Mucosa of stomach (tissue), 1 donor: ENCODE results near the gene BAZ1B.

Experiments used
- H3K27me3 ChIP-seq: one replicate; pipeline ENCODE4 v1.7.0; 2013; ENCODE audit warnings: mild to moderate bottlenecking, low read length; ENCODE audit not compliant: control insufficient read depth, insufficient read depth
- H3K36me3 ChIP-seq: one replicate; pipeline ENCODE4 v1.7.0; 2013; ENCODE audit warnings: low read length; ENCODE audit not compliant: control insufficient read depth, insufficient read depth
- H3K4me1 ChIP-seq: one replicate; pipeline ENCODE4 v1.7.0; 2013; ENCODE audit warnings: mild to moderate bottlenecking, low read length; ENCODE audit not compliant: control insufficient read depth, insufficient read depth
- H3K4me3 ChIP-seq: one replicate; pipeline ENCODE4 v1.7.0; 2013; ENCODE audit warnings: low read length
- H3K9ac ChIP-seq: one replicate; pipeline ENCODE4 v1.7.0; 2013; ENCODE audit warnings: mild to moderate bottlenecking, low read length, moderate library complexity
- H3K9me3 ChIP-seq: one replicate; pipeline ENCODE4 v1.7.0; 2013; ENCODE audit warnings: mild to moderate bottlenecking, low read length, moderate library complexity; ENCODE audit not compliant: control insufficient read depth
- donor health status: Pancreatic carcinoma.

BAZ1B gene

GRCh38 chr7:73451780-73452398 is 70.2 kb downstream of the BAZ1B start:
- no peaks in the 10 kb centered on the region for H3K9me3 ChIP-seq
- no peaks in the 10 kb centered on the region for H3K27me3 ChIP-seq
- H3K36me3 ChIP-seq, result peaks cover 6% of the 10 kb centered on the region
- H3K4me1 ChIP-seq, result no peaks in the 10 kb centered on the region
- H3K9ac ChIP-seq, result no peak overlapping the region
- no peak overlapping the region for H3K4me3 ChIP-seq

GRCh38 chr7:73449422-73449821 is 72.7 kb downstream of the BAZ1B start:
- no peaks in the 10 kb centered on the region for H3K27me3 ChIP-seq
- H3K36me3 ChIP-seq, result peaks cover 23% of the 10 kb centered on the region

GRCh38 chr7:73448609-73449008 is 73.5 kb downstream of the BAZ1B start:
- no peaks in the 10 kb centered on the region for H3K27me3 ChIP-seq
- H3K36me3 ChIP-seq, result peaks cover 28% of the 10 kb centered on the region

More at GRCh38 chr7:73449422-73449821, 72.7 kb downstream of the BAZ1B start:
- no peak overlapping the region for H3K9ac ChIP-seq
- H3K4me1 ChIP-seq, result no peaks in the 10 kb centered on the region
- no peaks in the 10 kb centered on the region for H3K9me3 ChIP-seq
- H3K4me3 ChIP-seq, result no peak overlapping the region

DNA sequence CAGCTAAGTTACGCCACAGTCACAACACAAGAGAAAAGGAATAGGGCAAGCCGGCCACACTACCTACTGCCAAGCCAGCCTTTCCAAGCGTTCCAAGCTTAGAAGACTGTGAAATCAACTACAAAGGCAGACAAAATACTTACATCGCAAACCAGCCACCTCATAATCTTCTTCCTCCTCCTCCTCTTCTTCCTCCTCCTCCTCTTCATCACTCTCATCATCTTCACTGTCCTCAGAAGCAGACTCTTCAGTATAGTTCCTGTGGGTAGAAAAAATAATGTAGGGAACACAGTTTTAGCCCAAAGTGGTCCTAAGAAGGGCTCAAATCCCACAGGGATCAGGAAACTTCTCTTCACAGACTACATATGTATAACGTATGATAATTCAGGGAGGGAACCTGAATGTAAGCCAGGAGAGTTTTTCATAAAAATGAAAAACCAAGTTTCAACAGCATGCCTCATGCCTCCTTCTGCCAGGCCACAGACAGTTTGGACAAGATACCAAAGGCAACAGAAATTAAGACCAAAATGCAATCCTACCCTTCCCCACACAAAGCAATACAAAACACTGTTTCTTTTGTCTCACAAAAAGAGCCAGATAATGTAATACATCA is 74.9 kb downstream of the BAZ1B start:
- Histone ChIP-seq H3K4me3 (no peak overlapping the region), H3K4me1 (no peaks in the 10 kb centered on the region), H3K9ac (no peak overlapping the region), H3K27me3 (no peaks in the 10 kb centered on the region), H3K36me3 (peaks cover 35% of the 10 kb centered on the region), H3K9me3 (no peaks in the 10 kb centered on the region)

More at GRCh38 chr7:73448609-73449008, 73.5 kb downstream of the BAZ1B start:
- Histone ChIP-seq H3K4me1 (no peaks in the 10 kb centered on the region), H3K9ac (no peak overlapping the region), H3K9me3 (no peaks in the 10 kb centered on the region), H3K4me3 (no peak overlapping the region)

GRCh38 chr7:73446682-73447081 is 75.4 kb downstream of the BAZ1B start:
- Histone ChIP-seq H3K9me3 (no peaks in the 10 kb centered on the region), H3K4me3 (no peak overlapping the region), H3K9ac (no peak overlapping the region), H3K4me1 (no peaks in the 10 kb centered on the region), H3K36me3 (peaks cover 35% of the 10 kb centered on the region), H3K27me3 (no peaks in the 10 kb centered on the region)

DNA sequence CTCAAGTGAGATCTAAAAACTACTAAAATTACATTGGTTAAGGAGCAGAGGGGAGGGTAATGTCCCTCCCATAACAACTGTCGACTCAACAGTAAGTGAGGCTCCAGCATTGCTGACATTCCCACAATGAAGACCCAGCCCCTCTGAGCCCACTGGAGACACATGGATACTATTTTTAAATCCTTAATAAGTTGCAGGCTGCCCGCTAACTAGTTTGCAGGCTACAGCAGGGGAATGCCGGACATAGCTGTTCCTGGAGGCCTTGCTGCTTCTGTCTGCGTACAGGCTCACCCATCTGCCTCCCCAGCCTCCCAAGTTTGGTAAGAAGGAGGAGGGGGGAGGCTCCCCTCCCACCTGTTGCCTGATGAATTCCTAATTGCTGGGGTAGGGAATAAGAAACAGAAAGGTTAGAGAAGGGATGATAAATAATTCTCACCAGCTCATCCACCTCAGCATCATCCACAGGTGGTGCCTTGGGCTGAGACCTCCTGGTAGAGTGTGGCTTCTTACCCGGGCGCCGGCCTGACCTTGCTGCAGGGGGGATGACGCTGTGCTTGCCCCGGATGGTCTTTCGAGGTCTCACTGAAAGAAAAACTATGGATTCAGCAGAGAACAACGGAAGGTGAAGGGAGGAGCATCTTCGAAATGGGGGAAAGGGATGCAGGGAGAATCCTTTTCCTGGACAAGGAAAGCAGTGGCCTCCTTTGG is 78.4 kb downstream of the BAZ1B start:
- no peaks in the 10 kb centered on the region for H3K9me3 ChIP-seq
- H3K4me1 ChIP-seq, result no peaks in the 10 kb centered on the region
- H3K36me3 ChIP-seq, result peaks cover 29% of the 10 kb centered on the region
- H3K4me3 ChIP-seq, result no peak overlapping the region
- H3K9ac ChIP-seq, result no peak overlapping the region
- H3K27me3 ChIP-seq, result no peaks in the 10 kb centered on the region

DNA sequence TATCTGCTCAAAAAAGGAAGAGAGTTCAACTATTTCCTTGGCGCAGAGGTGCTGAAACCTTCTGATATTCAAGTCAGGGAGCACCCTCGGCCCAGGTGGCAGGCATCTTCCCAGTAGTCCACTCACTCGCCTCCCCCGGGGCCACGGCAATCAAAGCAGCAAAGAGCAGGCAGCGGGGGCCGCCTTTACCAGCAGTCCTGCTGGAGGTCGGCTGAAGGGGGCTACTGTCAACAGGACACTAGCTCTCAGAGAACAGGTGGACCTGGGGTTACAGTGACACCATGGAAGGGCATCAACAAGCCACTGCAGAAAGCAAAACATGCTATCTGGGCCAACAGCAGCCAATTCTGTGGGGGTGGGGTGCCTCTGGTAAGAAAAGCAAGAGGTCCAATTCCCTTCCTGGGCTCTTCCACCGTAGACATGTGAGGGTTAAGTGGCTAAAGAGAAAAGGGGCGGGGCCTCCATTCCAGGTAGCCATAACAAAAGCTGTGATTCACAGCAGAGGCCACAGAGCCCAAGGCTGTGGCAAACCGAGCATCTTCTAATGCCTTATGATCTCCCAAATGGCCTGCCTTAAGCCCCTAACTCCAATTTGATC is 79.1 kb downstream of the BAZ1B start:
- Histone ChIP-seq H3K9me3 (no peaks in the 10 kb centered on the region), H3K9ac (no peak overlapping the region), H3K36me3 (peaks cover 29% of the 10 kb centered on the region), H3K4me1 (no peaks in the 10 kb centered on the region), H3K4me3 (no peak overlapping the region), H3K27me3 (no peaks in the 10 kb centered on the region)

DNA sequence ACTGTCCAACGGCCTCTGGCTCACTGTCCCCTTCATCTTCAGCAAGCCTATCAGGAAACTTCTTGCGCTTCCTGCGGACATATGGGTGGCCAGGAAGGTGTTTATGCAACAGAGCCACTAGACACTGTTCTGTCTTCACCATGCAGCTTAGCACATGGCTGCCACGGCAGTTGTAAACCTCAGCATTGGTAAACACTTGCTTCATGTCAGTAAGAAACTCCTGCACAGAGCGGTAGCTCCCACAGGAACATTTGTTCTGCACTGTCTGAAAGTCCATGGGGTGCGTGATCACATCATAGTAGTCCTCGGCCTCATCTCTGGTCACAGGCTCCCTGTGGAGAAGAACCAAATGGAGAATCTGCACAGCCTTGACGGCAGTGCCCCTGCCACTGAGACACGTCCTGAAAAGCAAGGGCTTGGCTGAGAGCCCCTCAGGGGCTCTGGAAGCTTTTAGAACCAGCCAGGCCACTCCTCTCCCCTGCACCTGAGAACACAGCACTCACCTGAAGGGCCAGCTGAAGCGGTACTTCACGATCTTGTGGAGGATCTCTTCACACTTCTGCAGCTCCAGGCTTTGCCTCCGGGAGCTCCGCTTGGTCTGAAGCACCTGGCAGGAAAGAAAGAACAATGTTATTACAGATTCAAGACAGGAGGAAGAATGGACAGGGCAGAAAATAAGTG is 79.7 kb downstream of the BAZ1B start:
- Histone ChIP-seq H3K27me3 (no peaks in the 10 kb centered on the region), H3K9me3 (no peaks in the 10 kb centered on the region), H3K4me1 (no peaks in the 10 kb centered on the region), H3K4me3 (no peak overlapping the region), H3K9ac (no peak overlapping the region), H3K36me3 (peaks cover 29% of the 10 kb centered on the region)

- no peaks in the 10 kb centered on the region for H3K9me3 ChIP-seq
- H3K36me3 ChIP-seq, result peaks cover 11% of the 10 kb centered on the region
Measured at GRCh38 chr7:73439410-73439704, 82.7 kb downstream of the BAZ1B start.

DNA sequence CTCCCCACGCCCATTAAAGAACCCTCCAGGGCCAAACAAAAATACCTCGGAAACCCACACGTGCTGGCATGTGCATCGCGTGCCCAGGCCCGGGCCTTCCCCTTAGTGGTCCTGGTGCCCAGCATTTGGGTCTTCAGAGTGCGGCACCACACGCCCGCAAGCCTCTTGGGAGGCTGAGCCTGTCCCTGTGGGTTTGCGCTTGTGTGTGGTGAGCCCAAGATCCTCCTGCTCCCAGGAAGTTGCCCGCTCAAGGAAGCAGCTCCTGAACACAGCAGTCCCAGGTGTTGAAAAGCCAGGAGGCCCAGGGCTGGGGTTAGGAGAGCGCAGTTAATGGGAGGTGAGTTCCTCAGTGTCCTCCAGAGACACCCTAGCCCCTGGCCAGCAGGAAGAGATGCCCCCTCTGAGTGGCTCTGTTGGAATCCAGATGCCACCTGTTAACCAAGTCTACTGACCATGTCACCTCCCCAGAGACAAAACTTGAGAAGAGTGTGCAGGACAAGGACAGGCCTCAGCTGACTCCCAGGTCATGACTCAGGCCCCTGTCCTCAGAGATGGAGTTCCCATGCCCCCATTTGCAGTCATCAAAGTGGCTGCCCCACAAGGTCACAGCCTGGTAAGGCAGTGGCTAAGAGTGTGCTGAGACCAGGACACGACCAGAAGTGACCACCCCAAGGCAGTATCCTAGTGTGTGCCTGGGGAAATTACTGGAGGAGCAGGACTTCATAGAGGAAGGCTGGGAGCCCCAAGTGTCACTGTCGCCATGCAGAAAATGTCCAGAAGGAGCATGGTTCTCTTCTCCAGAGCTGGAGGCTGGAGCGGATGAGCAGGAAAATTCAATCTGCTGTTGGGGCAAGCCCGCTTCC is 83.3 kb downstream of the BAZ1B start:
- H3K4me1 ChIP-seq, result peaks cover 3% of the 10 kb centered on the region
- no peak overlapping the region for H3K4me3 ChIP-seq
- H3K36me3 ChIP-seq, result peaks cover 7% of the 10 kb centered on the region
- H3K9me3 ChIP-seq, result no peaks in the 10 kb centered on the region
- no peak overlapping the region for H3K9ac ChIP-seq
- H3K27me3 ChIP-seq, result peaks cover 28% of the 10 kb centered on the region

More at GRCh38 chr7:73439410-73439704, 82.7 kb downstream of the BAZ1B start:
- Histone ChIP-seq H3K4me3 (no peak overlapping the region), H3K27me3 (peaks cover 22% of the 10 kb centered on the region), H3K4me1 (no peaks in the 10 kb centered on the region), H3K9ac (no peak overlapping the region)

GRCh38 chr7:73437621-73438416 is 84.3 kb downstream of the BAZ1B start:
- H3K4me1 ChIP-seq, result peaks cover 3% of the 10 kb centered on the region
- no peak overlapping the region for H3K9ac ChIP-seq
- peaks cover 28% of the 10 kb centered on the region for H3K27me3 ChIP-seq
- no peak overlapping the region for H3K4me3 ChIP-seq
- H3K9me3 ChIP-seq, result no peaks in the 10 kb centered on the region
- peaks cover under 1% of the 10 kb centered on the region for H3K36me3 ChIP-seq
